Activated CD8-positive, alpha-beta T cell treated with anti-CD3 and anti-CD28 coated beads for 36 hours (primary cell): ENCODE data around the gene ZNF584. TPM values are rescaled to one million over a fixed set of nuclear protein-coding genes. Genes with fewer than 3 reads are reported as not detected.

Experiments
- ATAC-seq: fragments of 200-7000 bp; cut with Tn5 transposase; one replicate; pipeline ENCODE4 v1.10.0; 2021; ENCODE audit warnings: mild to moderate bottlenecking, moderate library complexity
- CTCF ChIA-PET: fragments of 350-600 bp; sonication (Branson Sonifier 250); formaldehyde crosslinking; loops from one replicate; lab custom pipeline; 2021; ENCODE audit warnings: antibody characterized with exemption; lab: Charles Lee
- POLR2A ChIA-PET: fragments of 350-600 bp; sonication (Branson Sonifier 250); formaldehyde crosslinking; loops from one replicate; lab custom pipeline; 2021; ENCODE audit warnings: antibody characterized with exemption; lab: Charles Lee
- DNase-seq: peaks from one replicate; pipeline ENCODE4 v3.0.0-alpha.2; 2020
- H3K27ac Mint-ChIP-seq: one replicate; pipeline ENCODE4 v1.8.0; 2021; ENCODE audit warnings: mild to moderate bottlenecking, mixed read lengths
- H3K27me3 Mint-ChIP-seq: one replicate; pipeline ENCODE4 v1.8.0; 2021; ENCODE audit warnings: mixed read lengths
- H3K36me3 Mint-ChIP-seq: one replicate; pipeline ENCODE4 v1.8.0; 2021; ENCODE audit warnings: low read depth, mixed read lengths
- H3K4me1 Mint-ChIP-seq: one replicate; pipeline ENCODE4 v1.8.0; 2021; ENCODE audit warnings: low read depth, mixed read lengths
- H3K4me3 Mint-ChIP-seq: one replicate; pipeline ENCODE4 v1.8.0; 2021; ENCODE audit warnings: mild to moderate bottlenecking, moderate library complexity, mixed read lengths
- H3K9me3 Mint-ChIP-seq: one replicate; pipeline ENCODE4 v1.8.0; 2021; ENCODE audit warnings: mixed read lengths
- CTCF ChIP-seq: fragments of 200-600 bp; IDR thresholded peaks from one replicate; pipeline ENCODE4 v1.8.0; 2022; ENCODE audit warnings: antibody characterized with exemption, mild to moderate bottlenecking
- intact Hi-C: fragments of 100-400 bp; cut with micrococcal nuclease; formaldehyde crosslinking; loops from one replicate; pipeline ENCODE4 v1.10.0; 2022
- total RNA-seq, 2 experiments: library from RNA; stranded (reverse); gene quantifications; one replicate each; pipeline ENCODE4 v1.2.3, GENCODE V29; 2021

Gene ZNF584
- total RNA-seq, 2 experiments from 2014 or later: 12.0 to 14.3 TPM

- peaks cover 2% of the 10 kb centered on the region for H3K4me1 Mint-ChIP-seq
- no peaks in the 10 kb centered on the region for H3K36me3 Mint-ChIP-seq
Observed at GRCh38 chr19:58366585-58367430, 41.6 kb upstream of the ZNF584 start.

GRCh38 chr19:58367698-58368454 is 40.6 kb upstream of the ZNF584 start:
- intact Hi-C loops: no loop called here
- POLR2A ChIA-PET: no interaction called here

More at GRCh38 chr19:58366585-58367430, 41.6 kb upstream of the ZNF584 start:
- POLR2A ChIA-PET: interaction anchor here (0.7 to 1.1 kb wide), 3 partner anchors 13 to 31 kb away, joined by 3 to 4 read pairs (median 3); no protein-coding TSS in a partner anchor
- no peak for TF ChIP-seq CTCF
- no peak overlapping the region for H3K4me3 Mint-ChIP-seq
- no peak overlapping the region for H3K27ac Mint-ChIP-seq
- intact Hi-C loops: no loop called here
- DNase-seq (no peak), ATAC-seq (no peak)
- no peaks in the 10 kb centered on the region for H3K9me3 Mint-ChIP-seq
- CTCF ChIA-PET: no interaction called here
- H3K27me3 Mint-ChIP-seq: no peaks in the 10 kb centered on the region

GRCh38 chr19:58368561-58369360 is 39.7 kb upstream of the ZNF584 start:
- H3K27ac Mint-ChIP-seq: no peak overlapping the region
- DNase-seq (no peak), ATAC-seq (no peak)
- intact Hi-C loops: no loop called here
- TF ChIP-seq CTCF: no peak
- no peaks in the 10 kb centered on the region for H3K4me1 Mint-ChIP-seq
- CTCF ChIA-PET: interaction anchor here (1.6 kb wide), 1 partner anchor 152 kb away, joined by 3 read pairs; no protein-coding TSS in a partner anchor
- no peak overlapping the region for H3K4me3 Mint-ChIP-seq
- no peaks in the 10 kb centered on the region for H3K27me3 Mint-ChIP-seq
- no peaks in the 10 kb centered on the region for H3K36me3 Mint-ChIP-seq
- POLR2A ChIA-PET: no interaction called here
- H3K9me3 Mint-ChIP-seq: no peaks in the 10 kb centered on the region

More at GRCh38 chr19:58367698-58368454, 40.6 kb upstream of the ZNF584 start:
- DNase-seq: no peak
- Mint-ChIP-seq H3K4me3 (no peak overlapping the region), H3K27me3 (no peaks in the 10 kb centered on the region), H3K9me3 (no peaks in the 10 kb centered on the region), H3K4me1 (no peaks in the 10 kb centered on the region), H3K27ac (no peak overlapping the region), H3K36me3 (no peaks in the 10 kb centered on the region)
- CTCF ChIA-PET: no interaction called here
- no peak for ATAC-seq
- no peak for TF ChIP-seq CTCF

GRCh38 chr19:58372311-58373133 is 35.9 kb upstream of the ZNF584 start:
- Mint-ChIP-seq H3K27me3 (no peaks in the 10 kb centered on the region), H3K4me3 (no peak overlapping the region), H3K36me3 (no peaks in the 10 kb centered on the region), H3K4me1 (no peaks in the 10 kb centered on the region), H3K9me3 (no peaks in the 10 kb centered on the region), H3K27ac (no peak overlapping the region)
- intact Hi-C loops: no loop called here
- POLR2A ChIA-PET: interaction anchor here (0.7 to 1.4 kb wide), 3 partner anchors 10 to 23 kb away, joined by 3 to 5 read pairs (median 3); partner anchors contain the start of gene ZNF497
- DNase-seq: no peak
- no peak for ATAC-seq
- TF ChIP-seq CTCF: no peak
- CTCF ChIA-PET: no interaction called here
